Superior temporal gyrus (tissue), 1 donor: ENCODE results near the gene KCNS3.

Experiments
- DNase-seq: peaks from one replicate; pipeline ENCODE4 v3.0.0-alpha.2; 2016; ENCODE audit errors: extremely low spot score

KCNS3 gene

GRCh38 chr2:17877811-17878280 lies 621 bp upstream of the KCNS3 start:
- no peak for DNase-seq

DNA sequence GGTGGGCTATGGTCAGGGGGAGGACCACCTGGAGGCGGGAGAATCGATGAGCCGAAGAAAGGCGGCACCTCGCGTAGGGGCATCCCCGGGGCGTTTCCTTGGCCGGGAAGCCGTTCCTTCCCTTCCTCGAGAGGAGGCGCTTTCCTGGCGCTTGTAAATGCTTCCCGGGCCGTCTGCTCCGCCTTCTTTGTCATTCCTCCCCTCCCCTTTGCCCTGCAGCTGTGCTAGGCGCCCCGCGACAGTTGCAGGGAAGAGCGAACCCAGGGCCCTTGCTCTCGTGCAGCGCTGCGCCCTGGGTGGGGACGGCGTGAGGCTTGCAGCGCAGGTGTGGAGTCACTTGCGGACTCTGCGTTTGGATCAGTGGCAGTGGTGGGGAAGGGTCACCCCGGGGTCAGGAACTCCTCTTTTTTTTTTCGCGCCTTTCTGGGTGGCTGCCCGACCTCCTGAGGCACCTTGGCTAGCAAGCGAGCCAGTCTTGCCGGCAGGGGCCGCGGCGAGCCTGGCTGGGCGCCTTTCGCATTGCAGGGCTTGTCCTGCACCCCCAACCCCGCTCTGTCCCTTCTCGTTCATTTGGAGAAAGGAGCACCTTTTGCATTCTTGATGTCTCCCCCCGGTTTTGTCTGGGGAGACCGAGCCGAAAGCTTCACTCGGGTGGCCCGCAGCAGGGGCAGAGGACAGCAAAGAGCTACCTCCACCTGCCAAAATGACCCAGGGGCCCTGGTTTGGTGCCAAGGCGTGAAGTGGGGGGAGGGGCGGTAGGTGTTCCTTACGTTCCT lies 858 bp downstream of the KCNS3 start:
- no peak for DNase-seq

- DNase-seq = no peak
Measured at GRCh38 chr2:17879913-17880274, 1.4 kb downstream of the KCNS3 start.

- no peak for DNase-seq
Measured at GRCh38 chr2:17892770-17893534, 14.5 kb downstream of the KCNS3 start.

DNA sequence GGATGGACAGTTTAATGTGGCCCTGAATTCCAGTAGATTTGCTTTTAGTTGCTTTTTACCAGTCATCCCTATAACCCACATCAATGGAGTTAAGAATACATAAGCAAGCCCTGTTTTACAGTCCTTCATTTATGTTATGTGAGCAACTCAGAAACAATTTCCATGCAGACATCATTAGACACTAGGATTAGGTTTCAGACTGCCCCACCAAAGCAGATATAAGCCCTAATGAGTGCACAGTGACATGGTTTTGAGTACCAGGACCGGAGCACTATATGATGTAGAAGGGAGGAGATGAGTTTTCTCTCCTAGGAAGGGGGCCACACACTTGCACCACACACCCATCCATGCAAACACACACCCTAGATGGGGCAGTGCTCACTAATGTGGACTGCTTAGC lies 15.5 kb downstream of the KCNS3 start:
- DNase-seq = no peak

DNA sequence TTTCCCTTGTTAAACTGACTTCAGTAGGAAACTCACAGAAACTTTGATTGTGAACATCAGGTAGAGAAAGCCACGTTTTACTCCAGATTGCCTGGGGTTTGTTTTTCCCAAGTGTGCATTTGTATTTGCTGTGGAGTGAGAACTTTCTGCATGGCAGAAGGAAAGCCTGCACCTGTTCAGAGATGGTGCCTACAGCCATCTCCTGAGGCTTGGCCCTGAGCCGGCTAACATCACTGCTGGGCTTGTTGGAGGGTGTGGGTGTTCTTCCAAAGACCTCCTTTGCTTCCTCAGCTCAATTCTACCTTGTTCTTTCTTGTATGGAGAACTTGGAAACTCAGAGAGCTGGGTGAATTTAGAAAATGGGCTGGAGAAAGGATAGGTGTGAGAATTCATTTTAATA lies 16.1 kb downstream of the KCNS3 start:
- DNase-seq = no peak

- no peak for DNase-seq
Measured at GRCh38 chr2:17899871-17900270, 21.4 kb downstream of the KCNS3 start.

- no peak for DNase-seq
Measured at GRCh38 chr2:17901246-17901645, 22.8 kb downstream of the KCNS3 start.

- no peak for DNase-seq
Measured at GRCh38 chr2:17910980-17911379, 32.5 kb downstream of the KCNS3 start.

DNA sequence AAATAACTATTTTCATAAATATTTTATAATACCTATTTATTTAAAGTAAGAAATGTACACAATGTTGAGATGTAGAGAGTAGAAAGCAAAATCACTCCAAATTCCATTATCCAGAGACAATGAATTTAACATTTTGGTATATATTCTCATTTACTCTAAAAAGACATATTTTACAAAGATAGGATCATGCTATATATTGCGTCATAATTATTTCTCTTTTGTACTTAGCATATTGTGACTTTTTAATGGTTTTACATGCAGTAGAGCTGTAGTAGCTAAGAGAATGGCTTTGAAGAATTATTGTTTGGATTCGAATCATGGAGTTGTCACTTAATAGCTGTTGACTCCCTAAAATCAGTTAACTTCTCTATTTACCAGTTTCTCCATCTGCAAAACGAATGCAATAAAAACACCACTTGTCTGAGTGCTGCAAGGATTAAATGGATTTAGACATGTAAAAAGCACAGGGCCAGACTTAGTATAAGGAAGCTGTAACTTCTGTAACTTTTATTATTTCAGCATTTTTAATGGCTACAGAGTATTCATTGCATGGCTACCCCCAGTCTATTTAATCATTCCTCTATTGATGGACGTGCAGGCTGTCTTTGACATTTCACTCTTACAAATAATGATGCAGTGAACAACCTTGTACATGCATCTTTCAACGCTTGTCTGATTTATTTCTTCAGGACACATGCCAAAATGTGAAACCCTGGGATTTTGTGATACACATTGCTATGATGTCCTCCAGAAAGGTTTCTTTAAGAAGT lies 33.2 kb downstream of the KCNS3 start:
- no peak for DNase-seq

DNA sequence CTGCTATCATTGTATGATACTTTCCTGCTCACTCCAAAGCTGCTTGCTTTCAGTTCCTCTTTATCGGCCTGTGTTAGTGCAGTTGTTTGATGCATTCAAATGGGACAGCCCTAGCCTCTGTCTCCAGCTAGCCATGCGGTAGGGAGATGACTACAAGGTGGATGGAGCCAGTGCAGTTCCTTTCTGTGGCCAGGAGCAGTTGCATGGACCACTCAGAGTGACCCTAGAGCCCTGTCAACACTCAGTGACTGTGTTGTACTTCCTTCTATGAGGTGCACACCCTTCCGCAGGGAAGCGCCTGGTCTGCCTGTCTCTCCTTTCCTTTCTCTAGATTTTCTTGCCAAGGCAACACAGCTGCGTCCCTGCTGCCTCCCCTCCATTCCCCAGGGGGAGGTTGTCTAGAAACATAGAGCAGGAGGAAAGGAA lies 33.8 kb downstream of the KCNS3 start:
- peak; percentile 43 for DNase-seq

- no peak for DNase-seq
Measured at GRCh38 chr2:17915099-17915498, 36.6 kb downstream of the KCNS3 start.

GRCh38 chr2:17915811-17916518 lies 37.5 kb downstream of the KCNS3 start:
- no peak for DNase-seq

GRCh38 chr2:17916584-17916983 lies 38.1 kb downstream of the KCNS3 start:
- no peak for DNase-seq

GRCh38 chr2:17918789-17919188 lies 40.3 kb downstream of the KCNS3 start:
- DNase-seq = peak; percentile 63

DNA sequence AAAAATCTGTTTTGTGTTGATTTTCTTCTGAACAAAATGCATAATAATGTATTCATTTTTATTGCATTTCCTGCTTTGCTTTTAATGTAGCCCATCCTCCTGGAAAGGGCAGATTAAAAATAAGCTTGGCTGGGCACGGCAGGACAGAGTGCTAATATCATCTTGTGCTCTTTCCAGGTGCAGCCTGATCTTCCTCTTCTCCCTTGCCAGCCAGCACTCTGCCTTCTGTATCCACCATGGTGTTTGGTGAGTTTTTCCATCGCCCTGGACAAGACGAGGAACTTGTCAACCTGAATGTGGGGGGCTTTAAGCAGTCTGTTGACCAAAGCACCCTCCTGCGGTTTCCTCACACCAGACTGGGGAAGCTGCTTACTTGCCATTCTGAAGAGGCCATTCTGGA lies 52.3 kb downstream of the KCNS3 start:
- DNase-seq = no peak

- no peak for DNase-seq
Measured at GRCh38 chr2:17933256-17933655, 54.8 kb downstream of the KCNS3 start.

GRCh38 chr2:17934721-17935120 lies 56.3 kb downstream of the KCNS3 start:
- DNase-seq = no peak

GRCh38 chr2:17935242-17935885 lies 56.9 kb downstream of the KCNS3 start:
- DNase-seq = no peak

GRCh38 chr2:17936599-17936998 lies 58.1 kb downstream of the KCNS3 start:
- DNase-seq = no peak

GRCh38 chr2:17940091-17940630 lies 61.7 kb downstream of the KCNS3 start:
- DNase-seq = no peak
